Measurements from ENCODE around the gene TBC1D19.

Gene TBC1D19

GRCh38 chr4:26791346-26791745 lies 207.5 kb downstream of the TBC1D19 start:
- in situ Hi-C loops (cut with MboI; ENCODE audit: low pct_unique_long_range_greater_than_20kb, low sequenced_read_pairs) = no loop called here
- DNase-seq = no peak

- in situ Hi-C loops (cut with MboI; ENCODE audit: low pct_unique_long_range_greater_than_20kb, low sequenced_read_pairs) = no loop called here
- no peak for DNase-seq
Observed at GRCh38 chr4:26792639-26793038, 208.8 kb downstream of the TBC1D19 start.

DNA sequence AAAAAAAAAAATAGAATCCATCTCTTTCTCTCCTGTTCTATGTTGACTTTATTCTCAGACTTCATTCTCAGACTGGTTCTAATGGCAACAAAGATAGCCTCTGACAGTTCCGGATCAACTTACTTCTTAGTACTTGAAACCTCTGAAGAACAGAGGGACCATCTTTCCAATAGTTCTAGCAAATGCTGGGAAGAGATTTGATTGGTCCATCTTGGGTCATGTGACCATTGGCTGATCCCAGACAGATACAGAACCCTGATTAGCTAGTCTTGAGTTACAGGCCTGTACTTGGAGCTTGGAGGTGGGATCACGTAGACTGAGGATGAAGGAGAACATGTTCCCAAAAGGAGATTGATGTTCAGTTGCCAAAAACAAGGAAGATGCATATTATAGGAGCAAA lies 209.9 kb downstream of the TBC1D19 start:
- DNase-seq = no peak
- in situ Hi-C loops (cut with MboI; ENCODE audit: low pct_unique_long_range_greater_than_20kb, low sequenced_read_pairs) = no loop called here

GRCh38 chr4:26796081-26796480 lies 212.2 kb downstream of the TBC1D19 start:
- DNase-seq = no peak
- in situ Hi-C loops (cut with MboI; ENCODE audit: low pct_unique_long_range_greater_than_20kb, low sequenced_read_pairs) = no loop called here

DNA sequence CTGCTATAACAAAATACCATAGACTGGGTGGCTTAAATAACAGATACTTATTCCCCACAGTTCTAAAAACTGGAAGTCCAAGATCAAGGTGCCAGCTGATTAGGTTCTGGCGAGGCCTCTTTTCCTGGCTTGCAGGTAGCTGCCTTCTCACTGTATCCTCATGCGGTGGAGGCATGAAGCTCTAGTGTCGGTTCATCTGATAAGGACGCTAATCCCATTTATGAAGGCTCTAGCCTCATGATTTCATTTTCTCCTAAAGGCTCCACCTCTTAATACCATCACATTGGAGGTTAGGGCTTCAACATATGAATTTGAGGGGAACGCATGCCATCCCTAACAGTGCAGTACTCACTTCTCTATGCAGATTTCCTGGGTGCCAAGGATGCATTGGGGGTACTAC lies 218.9 kb downstream of the TBC1D19 start:
- in situ Hi-C loops (cut with MboI; ENCODE audit: low pct_unique_long_range_greater_than_20kb, low sequenced_read_pairs) = no loop called here
- no peak for DNase-seq

GRCh38 chr4:26803211-26803861 lies 219.5 kb downstream of the TBC1D19 start:
- in situ Hi-C loops (cut with MboI; ENCODE audit: low pct_unique_long_range_greater_than_20kb, low sequenced_read_pairs) = no loop called here
- DNase-seq = no peak

- in situ Hi-C loops (cut with MboI; ENCODE audit: low pct_unique_long_range_greater_than_20kb, low sequenced_read_pairs) = no loop called here
- DNase-seq = no peak
Observed at GRCh38 chr4:26804451-26804850, 220.6 kb downstream of the TBC1D19 start.

- DNase-seq = no peak
- in situ Hi-C loops (cut with MboI; ENCODE audit: low pct_unique_long_range_greater_than_20kb, low sequenced_read_pairs) = no loop called here
Observed at GRCh38 chr4:26804925-26805324, 221.0 kb downstream of the TBC1D19 start.
